ENCODE data around the gene VEZF1. TPM values are rescaled to one million over a fixed set of nuclear protein-coding genes. Genes with fewer than 3 reads are reported as not detected.

The VEZF1 gene
- total RNA-seq, 1 donor from 2014 or later = 77.2 TPM

- H3K4me1 ChIP-seq = peaks cover 61% of the 10 kb centered on the region
- intact Hi-C loops (cut with micrococcal nuclease) = no loop called here
Observed at GRCh38 chr17:57994436-57994835, 6.4 kb upstream of the VEZF1 start.

DNA sequence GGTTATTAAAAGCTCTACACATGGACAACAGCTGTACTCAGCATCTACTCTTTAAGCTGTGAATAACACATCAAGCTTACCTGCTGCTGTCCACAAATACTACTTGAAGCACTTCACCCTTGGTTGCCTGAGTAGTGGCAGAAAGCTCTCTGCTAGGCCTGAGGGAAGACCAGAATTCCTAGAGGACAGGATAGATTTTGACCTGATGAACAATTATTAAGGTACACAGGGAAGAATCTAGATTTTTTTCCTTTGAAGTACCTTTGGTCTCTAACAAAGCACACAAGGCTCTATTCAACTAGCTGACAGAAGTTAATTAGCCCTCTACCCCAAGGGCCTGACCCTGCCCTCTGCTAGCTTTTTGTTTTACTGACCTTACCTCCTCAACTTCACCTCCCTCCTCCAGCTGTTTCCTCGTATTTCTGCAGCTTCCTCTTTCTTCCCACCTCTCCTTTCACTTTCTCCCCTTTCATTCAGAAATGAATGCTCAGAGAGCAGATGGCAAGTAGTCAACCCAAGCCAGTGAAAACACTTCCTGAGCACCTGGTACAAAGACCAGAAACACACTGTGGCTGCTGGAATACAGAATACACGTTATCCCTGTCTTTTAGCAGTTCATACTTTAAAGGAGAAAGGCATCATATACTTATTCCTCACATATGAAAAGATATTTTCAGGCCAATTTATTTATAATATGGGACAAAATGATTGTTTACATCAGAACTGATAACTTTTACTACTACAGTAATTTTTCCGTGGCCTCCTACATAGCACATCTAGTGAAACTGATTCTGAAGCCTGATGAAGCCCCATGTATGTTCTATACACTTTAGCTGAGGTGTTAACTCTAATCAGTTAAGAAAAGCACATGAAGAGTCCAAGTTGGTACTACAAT, 5.7 kb upstream of the VEZF1 start:
- Histone ChIP-seq H3K9me3 (replicated peaks) (no peaks in the 10 kb centered on the region), H3K4me3 (no peak overlapping the region), H3K36me3 (peaks cover 10% of the 10 kb centered on the region), H3K27ac (replicated peaks) (peak overlapping the region; percentile 99), H3K4me1 (peaks cover 67% of the 10 kb centered on the region), H3K27me3 (ENCODE audit: low read depth) (no peaks in the 10 kb centered on the region)
- no peak for DNase-seq
- no peak for TF ChIP-seq CTCF (IDR thresholded peaks at IDR 0.05; ENCODE audit: borderline replicate concordance)
- intact Hi-C loops (cut with micrococcal nuclease) = no loop called here

More at GRCh38 chr17:57994436-57994835, 6.4 kb upstream of the VEZF1 start:
- Histone ChIP-seq H3K4me3 (no peak overlapping the region), H3K9me3 (replicated peaks) (no peaks in the 10 kb centered on the region), H3K36me3 (peaks cover 10% of the 10 kb centered on the region), H3K27ac (replicated peaks) (peak overlapping the region; percentile 99), H3K27me3 (ENCODE audit: low read depth) (no peaks in the 10 kb centered on the region)
- TF ChIP-seq CTCF (IDR thresholded peaks at IDR 0.05; ENCODE audit: borderline replicate concordance) = no peak
- no peak for DNase-seq

DNA sequence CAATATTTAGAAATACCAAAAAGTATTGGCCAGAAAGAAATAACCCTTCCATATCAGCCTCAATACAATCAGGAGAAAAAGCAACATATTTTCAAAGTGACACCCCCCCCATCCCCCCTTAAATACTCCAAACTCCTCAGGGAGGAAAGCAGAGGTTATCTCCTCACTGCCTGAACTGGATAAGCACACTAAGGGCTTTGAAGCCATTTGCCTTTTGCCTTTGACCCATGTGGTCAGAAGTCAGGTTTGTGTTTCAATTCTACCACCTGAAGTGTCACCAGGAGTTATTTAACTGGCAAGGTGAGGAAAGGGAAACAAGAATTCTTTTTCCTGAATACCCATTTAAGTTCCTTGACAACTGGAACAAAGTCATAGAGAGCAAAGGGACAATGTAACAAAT, 3.5 kb upstream of the VEZF1 start:
- H3K27me3 ChIP-seq (ENCODE audit: low read depth) = no peaks in the 10 kb centered on the region
- H3K4me1 ChIP-seq = peaks cover 84% of the 10 kb centered on the region

DNA sequence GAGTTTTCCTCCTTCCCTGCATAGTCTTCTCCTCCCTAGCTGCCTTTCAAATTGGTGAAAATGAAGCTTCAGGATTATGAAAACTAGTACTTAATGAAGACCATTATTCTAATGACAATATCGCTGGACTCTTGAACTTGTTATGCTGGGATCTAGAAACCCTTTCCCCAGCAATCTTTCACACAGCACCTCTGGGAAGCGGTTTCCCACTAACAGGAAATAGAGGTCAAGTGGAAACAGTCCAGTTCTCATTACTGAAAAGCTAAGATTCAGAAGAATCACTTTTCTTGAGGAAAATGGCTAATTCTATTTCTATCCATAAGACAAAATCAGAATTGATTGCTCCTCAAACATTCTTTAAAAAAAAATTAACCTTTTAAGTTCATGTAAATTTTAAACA, 2.0 kb upstream of the VEZF1 start:
- H3K9me3 ChIP-seq (replicated peaks) = no peaks in the 10 kb centered on the region
- intact Hi-C loops (cut with micrococcal nuclease) = no loop called here
- H3K36me3 ChIP-seq = no peaks in the 10 kb centered on the region
- no peak for TF ChIP-seq CTCF (IDR thresholded peaks at IDR 0.05; ENCODE audit: borderline replicate concordance)
- peak overlapping the region; percentile 99 for H3K27ac ChIP-seq (replicated peaks)
- H3K4me3 ChIP-seq = no peak overlapping the region
- DNase-seq = no peak
- no peaks in the 10 kb centered on the region for H3K27me3 ChIP-seq (ENCODE audit: low read depth)
- H3K4me1 ChIP-seq = peaks cover 91% of the 10 kb centered on the region

More for the DNA sequence above, 3.5 kb upstream of the VEZF1 start:
- TF ChIP-seq CTCF (IDR thresholded peaks at IDR 0.05; ENCODE audit: borderline replicate concordance) = no peak
- intact Hi-C loops (cut with micrococcal nuclease) = no loop called here
- no peak for DNase-seq
- Histone ChIP-seq H3K36me3 (no peaks in the 10 kb centered on the region), H3K9me3 (replicated peaks) (no peaks in the 10 kb centered on the region), H3K27ac (replicated peaks) (peak overlapping the region; percentile 99), H3K4me3 (no peak overlapping the region)

GRCh38 chr17:57988301-57989250, 522 bp upstream of the VEZF1 start:
- intact Hi-C loops (cut with micrococcal nuclease) = no loop called here
- TF ChIP-seq CTCF (IDR thresholded peaks at IDR 0.05; ENCODE audit: borderline replicate concordance) = no peak
- peaks cover 5% of the 10 kb centered on the region for H3K36me3 ChIP-seq
- DNase-seq = peak; percentile 82
- H3K4me3 ChIP-seq = peak overlapping the region; percentile 89
- H3K9me3 ChIP-seq (replicated peaks) = no peaks in the 10 kb centered on the region
- H3K27me3 ChIP-seq (ENCODE audit: low read depth) = no peaks in the 10 kb centered on the region
- H3K4me1 ChIP-seq = peaks cover 91% of the 10 kb centered on the region
- H3K27ac ChIP-seq (replicated peaks) = peak overlapping the region; percentile 99
